Measurements from ENCODE around the gene RNPS1.
"Not testable (repeated sequence)": the region's sequence is repeated elsewhere in the genome, so short reads cannot be mapped to it uniquely, and the experiment has no call there.

Gene RNPS1

DNA sequence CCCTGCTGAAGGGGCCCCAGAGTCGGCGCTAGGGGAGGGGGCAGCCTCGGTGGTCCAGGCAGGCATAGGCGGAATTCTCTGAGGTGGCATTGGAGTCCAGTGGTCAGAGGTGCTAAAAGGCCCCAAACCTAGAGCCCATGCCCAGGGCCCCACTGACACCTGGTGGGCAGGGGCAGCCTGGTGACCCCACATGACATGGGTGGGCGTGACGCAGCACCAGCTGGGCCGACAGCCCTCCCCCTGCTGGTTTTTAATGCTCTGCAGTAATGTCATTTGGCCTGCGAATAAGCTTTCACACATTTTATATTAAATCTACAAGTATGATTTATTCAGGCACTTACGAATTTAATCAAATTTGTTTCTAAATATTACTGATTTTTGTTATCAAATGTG lies 2.1 kb upstream of the RNPS1 start:
- no peak for TF ChIP-seq SPI1 (IDR thresholded peaks at IDR 0.05; ENCODE audit: borderline replicate concordance, low read depth)
- TF ChIP-seq, protein P1, sequence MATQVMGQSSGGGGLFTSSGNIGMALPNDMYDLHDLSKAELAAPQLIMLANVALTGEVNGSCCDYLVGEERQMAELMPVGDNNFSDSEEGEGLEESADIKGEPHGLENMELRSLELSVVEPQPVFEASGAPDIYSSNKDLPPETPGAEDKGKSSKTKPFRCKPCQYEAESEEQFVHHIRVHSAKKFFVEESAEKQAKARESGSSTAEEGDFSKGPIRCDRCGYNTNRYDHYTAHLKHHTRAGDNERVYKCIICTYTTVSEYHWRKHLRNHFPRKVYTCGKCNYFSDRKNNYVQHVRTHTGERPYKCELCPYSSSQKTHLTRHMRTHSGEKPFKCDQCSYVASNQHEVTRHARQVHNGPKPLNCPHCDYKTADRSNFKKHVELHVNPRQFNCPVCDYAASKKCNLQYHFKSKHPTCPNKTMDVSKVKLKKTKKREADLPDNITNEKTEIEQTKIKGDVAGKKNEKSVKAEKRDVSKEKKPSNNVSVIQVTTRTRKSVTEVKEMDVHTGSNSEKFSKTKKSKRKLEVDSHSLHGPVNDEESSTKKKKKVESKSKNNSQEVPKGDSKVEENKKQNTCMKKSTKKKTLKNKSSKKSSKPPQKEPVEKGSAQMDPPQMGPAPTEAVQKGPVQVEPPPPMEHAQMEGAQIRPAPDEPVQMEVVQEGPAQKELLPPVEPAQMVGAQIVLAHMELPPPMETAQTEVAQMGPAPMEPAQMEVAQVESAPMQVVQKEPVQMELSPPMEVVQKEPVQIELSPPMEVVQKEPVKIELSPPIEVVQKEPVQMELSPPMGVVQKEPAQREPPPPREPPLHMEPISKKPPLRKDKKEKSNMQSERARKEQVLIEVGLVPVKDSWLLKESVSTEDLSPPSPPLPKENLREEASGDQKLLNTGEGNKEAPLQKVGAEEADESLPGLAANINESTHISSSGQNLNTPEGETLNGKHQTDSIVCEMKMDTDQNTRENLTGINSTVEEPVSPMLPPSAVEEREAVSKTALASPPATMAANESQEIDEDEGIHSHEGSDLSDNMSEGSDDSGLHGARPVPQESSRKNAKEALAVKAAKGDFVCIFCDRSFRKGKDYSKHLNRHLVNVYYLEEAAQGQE (IDR thresholded peaks at IDR 0.05; ENCODE audit: insufficient replicate concordance, low read depth): no peak
- TF ChIP-seq, protein P2, sequence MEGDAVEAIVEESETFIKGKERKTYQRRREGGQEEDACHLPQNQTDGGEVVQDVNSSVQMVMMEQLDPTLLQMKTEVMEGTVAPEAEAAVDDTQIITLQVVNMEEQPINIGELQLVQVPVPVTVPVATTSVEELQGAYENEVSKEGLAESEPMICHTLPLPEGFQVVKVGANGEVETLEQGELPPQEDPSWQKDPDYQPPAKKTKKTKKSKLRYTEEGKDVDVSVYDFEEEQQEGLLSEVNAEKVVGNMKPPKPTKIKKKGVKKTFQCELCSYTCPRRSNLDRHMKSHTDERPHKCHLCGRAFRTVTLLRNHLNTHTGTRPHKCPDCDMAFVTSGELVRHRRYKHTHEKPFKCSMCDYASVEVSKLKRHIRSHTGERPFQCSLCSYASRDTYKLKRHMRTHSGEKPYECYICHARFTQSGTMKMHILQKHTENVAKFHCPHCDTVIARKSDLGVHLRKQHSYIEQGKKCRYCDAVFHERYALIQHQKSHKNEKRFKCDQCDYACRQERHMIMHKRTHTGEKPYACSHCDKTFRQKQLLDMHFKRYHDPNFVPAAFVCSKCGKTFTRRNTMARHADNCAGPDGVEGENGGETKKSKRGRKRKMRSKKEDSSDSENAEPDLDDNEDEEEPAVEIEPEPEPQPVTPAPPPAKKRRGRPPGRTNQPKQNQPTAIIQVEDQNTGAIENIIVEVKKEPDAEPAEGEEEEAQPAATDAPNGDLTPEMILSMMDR (IDR thresholded peaks at IDR 0.05; ENCODE audit: insufficient read depth, low read length): no peak
- TF ChIP-seq GABPA (IDR thresholded peaks at IDR 0.05; ENCODE audit: low read depth): no peak
- TF ChIP-seq POLR2AphosphoS5 (IDR thresholded peaks at IDR 0.05; ENCODE audit: low read depth): no peak
- no peak overlapping the region for H3K4me3 ChIP-seq (replicated peaks; ENCODE audit: insufficient read depth, low read length)
- H3K27ac ChIP-seq (replicated peaks): no peak overlapping the region
- H3K27me3 ChIP-seq (ENCODE audit: insufficient read depth, poor library complexity, severe bottlenecking): no peaks in the 10 kb centered on the region
- DNase-seq (ENCODE audit: low read depth in 1 of 2, low spot score in 1 of 2): no peak

DNA sequence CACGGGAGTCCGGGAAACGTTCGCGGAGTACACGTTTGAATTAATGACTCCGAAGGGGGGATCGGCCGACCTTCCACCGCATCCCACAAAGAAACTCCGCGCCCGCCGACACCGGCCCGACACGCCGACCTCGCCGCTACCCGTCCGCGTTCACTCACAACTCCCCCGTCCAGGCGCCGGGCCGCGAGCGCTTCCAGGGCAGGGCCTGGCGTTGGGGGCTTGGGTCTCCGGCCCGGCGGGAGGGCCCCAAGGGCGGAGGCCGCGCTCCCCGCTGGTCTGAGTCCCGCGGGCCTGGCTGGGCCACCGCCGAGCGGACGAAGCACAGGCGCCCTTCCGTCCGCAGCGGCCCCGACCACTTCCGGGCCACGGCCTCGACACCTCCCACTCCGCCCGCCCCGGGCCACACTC lies 417 bp downstream of the RNPS1 start:
- peak overlapping the region; percentile 88 for H3K4me3 ChIP-seq (replicated peaks; ENCODE audit: insufficient read depth, low read length)
- not testable (repeated sequence) for H3K27me3 ChIP-seq (ENCODE audit: insufficient read depth, poor library complexity, severe bottlenecking)
- peak; percentile 67 for TF ChIP-seq GABPA (IDR thresholded peaks at IDR 0.05; ENCODE audit: low read depth)
- peak in 1 of 2 experiments; percentile 16 for DNase-seq (ENCODE audit: low read depth in 1 of 2, low spot score in 1 of 2)
- H3K27ac ChIP-seq (replicated peaks): peak overlapping the region; percentile 97

DNA sequence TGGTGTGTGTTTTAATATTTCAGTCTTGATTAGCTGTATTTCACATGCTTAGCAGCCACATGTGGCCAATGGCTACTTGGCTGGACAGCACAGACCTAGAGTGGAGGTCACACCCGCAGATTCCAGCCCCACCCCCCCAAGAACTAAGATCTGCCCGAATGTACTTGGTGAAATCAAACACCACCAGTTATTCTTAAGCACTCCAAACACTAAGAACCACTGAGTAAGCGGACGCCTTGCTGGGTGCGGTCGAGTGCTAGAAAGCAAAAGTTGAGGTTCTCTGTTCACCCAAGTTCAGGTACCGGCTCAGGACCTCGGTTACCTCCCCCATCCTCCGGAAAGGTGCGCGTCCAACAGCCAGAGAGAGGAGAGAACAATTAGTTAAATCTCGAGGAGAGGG lies 1.0 kb downstream of the RNPS1 start:
- H3K27me3 ChIP-seq (ENCODE audit: insufficient read depth, poor library complexity, severe bottlenecking); DNase-seq (ENCODE audit: low read depth in 1 of 2, low spot score in 1 of 2): not testable (repeated sequence)

DNA sequence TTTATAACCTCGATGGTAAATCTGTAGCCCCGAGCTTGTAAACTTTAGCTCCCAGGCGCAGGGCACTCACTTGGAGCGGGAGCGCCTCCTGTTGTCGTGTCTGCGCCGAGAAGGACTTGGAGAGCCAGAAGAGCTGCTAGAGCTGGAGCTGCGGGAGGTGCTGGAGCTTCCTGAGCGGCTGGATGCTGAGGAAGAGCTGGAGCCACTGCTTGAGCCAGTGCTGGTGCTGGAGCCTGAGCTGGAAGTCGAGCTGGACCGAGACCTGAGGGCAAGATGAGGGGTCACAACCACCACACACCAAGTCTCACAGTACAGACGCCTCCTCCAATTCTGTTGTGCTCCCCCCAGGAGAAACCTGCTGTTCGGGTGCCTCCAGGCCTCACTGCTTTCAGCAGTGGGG lies 4.9 kb downstream of the RNPS1 start:
- not testable (repeated sequence) for H3K27me3 ChIP-seq (ENCODE audit: insufficient read depth, poor library complexity, severe bottlenecking); DNase-seq (ENCODE audit: low read depth in 1 of 2, low spot score in 1 of 2); H3K4me3 ChIP-seq (replicated peaks; ENCODE audit: insufficient read depth, low read length); H3K27ac ChIP-seq (replicated peaks)

More for the DNA sequence above, 1.0 kb downstream of the RNPS1 start:
- peak overlapping the region; percentile 97 for H3K27ac ChIP-seq (replicated peaks)
- peak overlapping the region; percentile 88 for H3K4me3 ChIP-seq (replicated peaks; ENCODE audit: insufficient read depth, low read length)

DNA sequence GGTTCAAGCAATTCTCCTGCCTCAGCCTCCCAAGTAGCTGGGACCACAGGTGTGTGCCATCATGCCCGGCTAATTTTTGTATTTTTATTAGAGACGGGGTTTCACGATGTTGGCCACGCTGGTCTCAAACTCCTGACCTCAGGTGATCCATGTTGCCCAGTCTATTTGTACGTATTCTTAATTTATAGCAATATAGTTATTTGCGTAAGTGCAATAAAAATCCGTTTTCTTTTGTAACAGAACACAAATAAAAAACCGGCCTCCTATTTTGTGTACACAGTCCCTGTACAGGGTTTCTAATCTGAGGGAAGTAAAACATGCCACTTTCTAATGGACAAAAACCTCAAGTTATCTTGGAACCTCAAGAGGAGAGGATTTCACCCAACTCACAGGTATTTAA lies 7.7 kb downstream of the RNPS1 start:
- Histone ChIP-seq H3K27ac (replicated peaks) (no peak overlapping the region), H3K27me3 (ENCODE audit: insufficient read depth, poor library complexity, severe bottlenecking) (no peaks in the 10 kb centered on the region), H3K4me3 (replicated peaks; ENCODE audit: insufficient read depth, low read length) (no peak overlapping the region)
- DNase-seq (ENCODE audit: low read depth in 1 of 2, low spot score in 1 of 2): no peak
- TF ChIP-seq, protein P2 (IDR thresholded peaks at IDR 0.05; ENCODE audit: insufficient read depth, low read length): no peak
- no peak for TF ChIP-seq POLR2AphosphoS5 (IDR thresholded peaks at IDR 0.05; ENCODE audit: low read depth)
- TF ChIP-seq SPI1 (IDR thresholded peaks at IDR 0.05; ENCODE audit: borderline replicate concordance, low read depth): no peak
- no peak for TF ChIP-seq GABPA (IDR thresholded peaks at IDR 0.05; ENCODE audit: low read depth)
- TF ChIP-seq, protein P1 (IDR thresholded peaks at IDR 0.05; ENCODE audit: insufficient replicate concordance, low read depth): no peak

DNA sequence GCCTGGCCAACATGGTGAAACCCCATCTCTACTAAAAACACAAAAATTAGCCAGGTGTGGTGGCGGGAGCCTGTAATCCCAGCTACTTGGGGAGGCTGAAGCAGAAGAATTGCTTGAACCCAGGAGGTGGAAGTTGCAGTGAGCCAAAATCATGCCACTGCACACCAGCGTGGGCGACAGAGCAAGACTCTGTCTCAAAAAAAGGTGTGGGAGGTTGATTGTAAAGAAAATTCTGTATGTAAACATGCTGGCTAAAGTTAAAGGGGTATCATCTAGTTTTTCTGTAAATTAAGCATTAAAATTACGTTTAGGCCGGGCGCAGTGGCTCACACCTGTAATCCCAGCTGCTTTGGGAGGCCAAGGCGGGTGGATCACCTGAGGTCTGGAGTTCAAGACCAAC lies 9.4 kb downstream of the RNPS1 start:
- not testable (repeated sequence) for H3K27me3 ChIP-seq (ENCODE audit: insufficient read depth, poor library complexity, severe bottlenecking); DNase-seq (ENCODE audit: low read depth in 1 of 2, low spot score in 1 of 2); H3K4me3 ChIP-seq (replicated peaks; ENCODE audit: insufficient read depth, low read length); H3K27ac ChIP-seq (replicated peaks)
